AG09309 (cell line): ENCODE results near the gene SDK2.
"Not testable (repeated sequence)": the region's sequence is repeated elsewhere in the genome, so short reads cannot be mapped to it uniquely, and the experiment has no call there.

Experiments
- DNase-seq: peaks from one replicate; pipeline ENCODE4 v3.0.0-alpha.2; 2010; ENCODE audit warnings: low read depth
- H3K4me3 ChIP-seq: 2 replicates; pipeline ENCODE4 v1.5.1; 2011; ENCODE audit warnings: mild to moderate bottlenecking, low read depth, low read length, moderate library complexity; ENCODE audit not compliant: control insufficient read depth
- TF ChIP-seq, protein P1 (sequence below): IDR thresholded peaks from 2 replicates; pipeline ENCODE4 v1.5.1; 2011; ENCODE audit warnings: mild to moderate bottlenecking, low read depth, low read length, inconsistent platforms; ENCODE audit not compliant: insufficient read depth, control insufficient read depth; ENCODE audit errors: missing control alignments

Gene SDK2

DNA sequence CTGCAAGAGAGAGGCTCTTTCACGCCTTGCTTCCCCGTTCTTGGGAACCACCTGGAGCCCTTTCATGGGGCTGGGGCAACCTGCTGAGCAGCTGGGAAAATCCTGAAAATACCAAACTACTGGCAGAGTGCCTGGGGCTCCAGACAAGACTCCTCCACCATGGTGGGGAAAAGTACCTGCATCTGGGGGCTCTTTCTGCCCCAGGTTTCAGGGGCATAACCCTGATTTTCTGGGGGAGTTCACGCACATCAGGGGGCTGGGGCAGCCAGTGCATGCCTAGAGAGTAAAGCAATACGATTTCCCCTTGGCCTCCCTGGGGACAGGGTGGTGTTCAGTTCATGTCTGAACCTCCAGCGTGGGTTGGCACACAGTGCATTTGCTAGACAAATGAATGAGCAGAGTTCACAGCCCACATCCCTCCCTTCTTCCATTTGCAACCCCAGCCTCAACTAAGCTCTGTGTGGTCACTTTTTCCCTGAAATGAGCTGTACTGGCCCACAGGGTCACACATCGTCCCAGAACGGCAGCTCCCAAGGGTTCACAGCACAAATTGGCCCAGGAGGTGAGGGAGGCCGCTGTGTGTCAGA is 327.2 kb downstream of the SDK2 start:
- no peak for DNase-seq
- no peak overlapping the region for H3K4me3 ChIP-seq
- TF ChIP-seq, protein P1, sequence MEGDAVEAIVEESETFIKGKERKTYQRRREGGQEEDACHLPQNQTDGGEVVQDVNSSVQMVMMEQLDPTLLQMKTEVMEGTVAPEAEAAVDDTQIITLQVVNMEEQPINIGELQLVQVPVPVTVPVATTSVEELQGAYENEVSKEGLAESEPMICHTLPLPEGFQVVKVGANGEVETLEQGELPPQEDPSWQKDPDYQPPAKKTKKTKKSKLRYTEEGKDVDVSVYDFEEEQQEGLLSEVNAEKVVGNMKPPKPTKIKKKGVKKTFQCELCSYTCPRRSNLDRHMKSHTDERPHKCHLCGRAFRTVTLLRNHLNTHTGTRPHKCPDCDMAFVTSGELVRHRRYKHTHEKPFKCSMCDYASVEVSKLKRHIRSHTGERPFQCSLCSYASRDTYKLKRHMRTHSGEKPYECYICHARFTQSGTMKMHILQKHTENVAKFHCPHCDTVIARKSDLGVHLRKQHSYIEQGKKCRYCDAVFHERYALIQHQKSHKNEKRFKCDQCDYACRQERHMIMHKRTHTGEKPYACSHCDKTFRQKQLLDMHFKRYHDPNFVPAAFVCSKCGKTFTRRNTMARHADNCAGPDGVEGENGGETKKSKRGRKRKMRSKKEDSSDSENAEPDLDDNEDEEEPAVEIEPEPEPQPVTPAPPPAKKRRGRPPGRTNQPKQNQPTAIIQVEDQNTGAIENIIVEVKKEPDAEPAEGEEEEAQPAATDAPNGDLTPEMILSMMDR, result no peak

DNA sequence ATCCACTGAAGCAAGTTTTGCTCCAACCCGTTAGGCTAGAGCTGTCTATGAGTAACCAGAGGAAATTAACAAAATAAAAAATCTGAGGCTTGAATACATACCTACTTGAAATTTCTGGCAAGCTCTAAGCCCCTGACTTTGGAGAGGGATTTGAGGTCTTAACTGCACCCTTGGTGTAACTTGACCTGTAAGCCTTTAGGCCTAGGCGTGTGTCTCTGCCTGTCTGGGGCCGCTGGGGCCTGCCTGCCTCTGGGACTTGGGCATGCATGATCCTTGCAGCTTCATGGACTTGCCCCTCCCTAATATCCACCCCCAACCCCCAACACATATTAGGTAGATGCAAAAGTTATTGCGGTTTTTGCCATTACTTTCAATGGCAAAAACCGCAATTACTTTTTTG is 328.8 kb downstream of the SDK2 start:
- H3K4me3 ChIP-seq, result no peak overlapping the region
- TF ChIP-seq, protein P1, result no peak
- DNase-seq, result no peak

DNA sequence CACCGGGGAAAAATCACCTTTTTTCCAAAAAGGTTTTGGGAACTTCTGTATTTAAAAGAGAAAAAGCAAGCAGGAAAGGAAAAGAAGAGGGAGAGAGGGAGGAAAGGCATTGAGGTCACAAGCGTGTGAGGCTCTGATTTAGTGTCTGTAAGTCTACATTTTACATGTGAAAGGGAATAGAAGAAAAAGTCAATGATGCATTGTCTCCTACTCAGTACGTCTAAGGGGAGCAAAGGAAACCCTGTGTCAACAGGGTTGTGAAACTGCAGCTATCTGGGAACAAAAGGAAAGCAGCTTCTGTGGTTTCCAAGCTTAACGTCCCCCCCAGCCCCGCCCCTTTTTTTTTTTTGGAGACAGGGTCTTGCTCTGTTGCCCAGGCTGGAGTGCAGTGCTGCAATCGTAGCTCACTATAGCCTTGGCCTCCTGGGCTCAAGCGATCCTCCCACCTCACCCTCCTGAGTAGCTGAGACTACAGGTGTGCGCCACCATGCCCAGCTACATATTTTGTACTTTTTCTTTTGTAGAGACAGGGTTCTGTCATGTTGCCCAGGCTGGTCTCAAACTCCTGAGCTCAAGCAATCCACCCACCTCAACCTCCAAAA is 330.6 kb downstream of the SDK2 start:
- no peak for DNase-seq
- TF ChIP-seq, protein P1, result no peak
- no peak overlapping the region for H3K4me3 ChIP-seq

DNA sequence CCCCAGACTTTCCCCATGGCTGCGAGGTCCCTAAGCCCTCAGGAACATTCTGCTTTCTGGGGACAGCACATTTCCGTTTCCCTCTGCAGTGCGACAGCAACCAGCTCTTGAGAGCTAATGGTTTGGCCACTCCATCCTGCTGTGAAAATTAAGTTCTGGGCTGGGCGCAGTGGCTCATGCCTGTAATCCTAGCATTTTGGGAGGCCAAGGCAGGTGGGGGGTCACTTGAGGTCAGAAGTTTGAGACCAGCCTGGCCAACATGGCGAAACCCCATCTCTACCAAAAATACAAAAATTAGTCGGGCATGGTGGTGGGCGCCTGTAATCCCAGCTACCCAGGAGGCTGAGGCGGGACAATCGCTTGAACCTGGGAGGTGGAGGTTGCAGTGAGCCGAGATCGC is 331.4 kb downstream of the SDK2 start:
- DNase-seq, H3K4me3 ChIP-seq: not testable (repeated sequence)

DNA sequence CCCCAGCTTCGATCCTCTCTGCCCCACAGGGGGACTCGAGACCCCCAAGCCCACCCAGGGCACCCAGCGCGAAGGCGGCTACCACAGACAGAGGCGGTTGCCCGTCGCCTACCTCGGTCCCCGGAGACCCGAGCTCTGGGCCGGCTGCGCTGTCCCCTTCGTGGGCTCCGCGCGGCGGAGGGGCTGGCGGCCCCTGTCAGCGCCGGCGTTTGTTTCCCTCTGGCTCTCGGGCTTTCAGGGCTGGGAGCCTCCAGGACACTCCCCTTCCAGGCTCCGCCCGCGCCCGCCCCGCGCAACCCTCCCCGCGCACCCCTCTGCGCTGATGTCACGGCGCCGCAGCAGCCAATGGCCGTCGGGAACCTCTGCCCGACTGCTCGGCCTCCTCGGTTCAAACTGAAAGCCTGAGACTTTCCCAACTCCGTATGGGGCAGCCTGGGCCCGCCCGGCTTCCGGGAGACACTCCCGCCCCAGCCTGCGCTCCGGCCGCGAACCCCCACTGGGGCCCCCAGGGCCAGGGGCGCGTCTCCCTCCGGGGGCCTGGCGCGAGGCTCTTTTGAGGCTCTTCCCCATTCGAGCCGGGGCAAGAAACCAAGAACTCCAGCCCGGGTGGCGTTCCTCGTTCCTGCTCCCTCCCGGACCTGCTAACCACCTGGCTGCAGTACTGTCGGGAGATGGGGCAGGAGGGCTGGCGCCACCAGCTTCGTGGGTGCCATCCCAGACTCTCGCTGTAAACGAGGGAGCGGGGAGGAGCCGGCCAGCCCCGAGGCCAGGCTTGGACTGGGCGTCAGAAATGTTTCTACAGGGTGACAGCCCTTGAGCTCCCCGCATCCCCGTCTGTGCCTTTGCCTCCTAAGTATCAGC is 332.2 kb downstream of the SDK2 start, which contains the start of gene CDC42EP4:
Gene CDC42EP4 (minus strand): TSS at position 221 of the 861 bp plus-strand sequence. CDS start 25,501 bp downstream, outside the sequence.
- DNase-seq, result peak; percentile 62
- TF ChIP-seq, protein P1, result no peak
- H3K4me3 ChIP-seq, result peak within 1 kb of the TSS; percentile 90

DNA sequence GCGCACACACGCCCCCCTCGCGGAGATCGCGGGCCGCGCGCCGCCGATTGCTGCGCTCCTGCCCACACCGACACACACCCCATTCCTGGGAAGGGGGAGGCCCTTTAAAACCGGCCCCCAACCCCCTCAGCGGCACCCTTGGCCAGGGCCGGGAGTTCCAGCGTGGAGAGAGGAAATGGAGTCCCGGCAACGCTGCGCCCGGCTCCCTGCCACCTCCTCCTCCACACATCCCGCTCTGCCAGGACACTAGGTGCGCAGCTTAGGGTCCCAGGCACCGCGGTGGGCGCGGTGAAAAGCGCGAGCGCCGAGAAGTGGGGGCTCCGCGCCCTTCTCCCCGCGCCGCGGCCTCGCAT is 332.8 kb downstream of the SDK2 start:
- H3K4me3 ChIP-seq, result peak overlapping the region; percentile 90
- TF ChIP-seq, protein P1, result no peak
- DNase-seq, result no peak

DNA sequence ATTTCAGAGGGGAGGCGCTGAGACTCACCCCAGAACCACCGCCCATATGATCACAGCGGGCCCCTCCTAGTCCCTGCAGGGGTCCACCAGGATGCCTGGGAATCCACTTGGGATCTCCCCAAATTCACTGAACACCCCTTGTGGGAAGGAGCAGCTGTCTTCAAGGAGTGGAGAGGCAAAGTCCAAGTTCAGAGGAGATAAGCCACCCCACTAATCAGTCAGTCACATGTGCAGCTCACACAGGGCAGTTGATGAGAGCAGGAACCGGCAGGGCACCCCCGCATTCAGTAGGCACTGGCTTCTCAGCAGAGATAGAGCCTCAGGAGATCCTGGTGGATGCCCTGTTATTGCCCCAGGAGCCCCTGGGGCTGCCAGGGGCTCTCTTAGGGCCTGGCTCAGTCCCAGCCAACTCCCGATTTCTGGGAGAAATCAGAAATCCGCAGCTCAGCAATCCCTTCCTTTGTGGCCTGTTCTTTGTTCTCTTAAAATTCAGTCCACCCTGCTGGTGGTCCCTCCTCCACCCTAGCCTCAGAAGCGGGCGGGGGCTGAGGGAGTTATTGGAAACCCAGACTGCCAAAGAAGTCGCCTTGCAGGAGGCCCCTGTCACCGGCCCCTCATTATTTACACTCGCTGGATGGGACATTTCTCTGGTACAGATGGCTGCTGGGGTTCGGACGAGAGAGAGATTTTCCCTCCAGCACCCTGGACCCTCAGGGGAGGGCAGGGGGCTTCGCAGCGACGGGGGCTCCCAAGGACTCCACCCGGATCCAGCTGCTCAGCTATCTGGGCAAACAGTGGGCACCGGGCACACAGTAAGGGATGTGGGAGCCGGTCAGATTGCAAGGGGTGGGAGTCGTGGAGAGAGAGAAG is 334.3 kb downstream of the SDK2 start:
- H3K4me3 ChIP-seq, result peak overlapping the region; percentile 90
- TF ChIP-seq, protein P1, result no peak
- no peak for DNase-seq

DNA sequence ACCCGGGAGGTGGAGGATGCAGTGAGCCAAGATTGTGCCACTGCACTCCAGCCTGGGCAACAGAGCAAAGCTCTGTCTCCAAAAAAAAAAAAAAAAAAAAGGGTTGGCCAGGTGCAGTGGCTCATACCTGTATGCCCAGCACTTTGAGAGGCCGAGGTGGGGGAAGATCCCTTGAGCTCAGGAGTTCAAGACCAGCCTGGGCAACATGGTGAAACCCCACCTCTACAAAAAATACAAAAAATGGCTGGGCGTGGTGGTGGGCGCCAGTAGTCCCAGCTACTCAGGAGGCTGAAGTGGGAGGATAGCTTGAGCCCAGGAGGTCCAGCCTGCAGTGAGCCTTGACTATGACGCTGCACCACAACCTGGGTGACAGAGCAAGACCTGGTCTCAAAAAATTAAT is 335.3 kb downstream of the SDK2 start:
- not testable (repeated sequence) for DNase-seq, H3K4me3 ChIP-seq
